ENCODE data around the gene ORAI2. TPM values are rescaled to one million over a fixed set of nuclear protein-coding genes. Genes with fewer than 3 reads are reported as not detected.
"Not testable (repeated sequence)": the region's sequence is repeated elsewhere in the genome, so short reads cannot be mapped to it uniquely, and the experiment has no call there.

The ORAI2 gene
- total and polyA plus RNA-seq, 2 of the 4 experiments (the other 2 are of a cell fraction) = 52.0 to 58.3 TPM

DNA sequence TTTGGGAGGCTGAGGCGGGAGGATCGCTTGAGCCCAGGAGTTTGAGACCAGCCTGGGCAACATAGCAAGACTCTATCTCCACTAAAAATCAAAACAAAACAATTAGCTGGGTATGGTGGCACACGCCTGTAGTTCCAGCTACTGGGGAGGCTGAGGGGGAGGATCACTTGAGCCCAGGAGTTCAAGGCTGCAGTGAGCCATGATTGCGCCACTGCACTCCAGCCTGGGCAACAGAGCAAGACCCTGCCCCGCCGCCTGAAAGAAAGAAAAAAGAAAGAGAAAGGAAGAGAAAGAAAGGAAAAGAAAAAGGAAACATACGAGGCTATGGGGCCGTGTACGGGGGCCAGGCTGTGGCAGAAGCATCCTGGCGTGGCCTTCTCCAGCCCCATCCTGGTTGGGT lies 21.6 kb downstream of the ORAI2 start:
- H2BK120ac ChIP-seq (ENCODE audit: low read depth, low read length); H3K23ac ChIP-seq (ENCODE audit: low read depth, low read length); H3K27me3 ChIP-seq (ENCODE audit: control insufficient read depth, insufficient read depth, low read length); H2AFZ ChIP-seq (replicated peaks; ENCODE audit: low read length, poor library complexity); CTCF ChIA-PET; H2BK20ac ChIP-seq (ENCODE audit: low read depth, low read length); H3K9me3 ChIP-seq (ENCODE audit: control insufficient read depth, insufficient read depth, low read length); H3K18ac ChIP-seq (ENCODE audit: low read depth, low read length); H2AK9ac ChIP-seq (replicated peaks; ENCODE audit: low read depth, low read length, poor library complexity); H4K91ac ChIP-seq (ENCODE audit: insufficient read depth, low read depth, low read length); H3K14ac ChIP-seq (replicated peaks; ENCODE audit: low read depth, low read length); ATAC-seq (ENCODE audit: low read depth); H3K4me1 ChIP-seq (ENCODE audit: control insufficient read depth, insufficient read depth, low read length); H3K27ac ChIP-seq (ENCODE audit: insufficient read depth, low read length); H3K4me2 ChIP-seq (ENCODE audit: low read depth, low read length); in situ Hi-C loops (cut with MboI; ENCODE audit: low sequenced_read_pairs); H3K9ac ChIP-seq (ENCODE audit: low read depth, low read length); H3K56ac ChIP-seq (ENCODE audit: extremely low read depth, insufficient read depth, low read length); H2BK5ac ChIP-seq (ENCODE audit: low read depth, low read length, poor library complexity, severe bottlenecking); BruUV-seq (replicated peaks); POLR2A ChIA-PET (ENCODE audit: unreplicated experiment); H4K8ac ChIP-seq (ENCODE audit: low read depth in 2 of 2, low read length in 2 of 2); dilution Hi-C loops (cut with HindIII; ENCODE audit: low sequenced_read_pairs, unreplicated experiment); intact Hi-C loops (cut with micrococcal nuclease); H2BK15ac ChIP-seq (ENCODE audit: low read depth, low read length); H2AK5ac ChIP-seq (ENCODE audit: low read depth, low read length); H3K4ac ChIP-seq (ENCODE audit: low read depth, low read length); DNase-seq; H3K9me1 ChIP-seq (ENCODE audit: insufficient read depth, low read length); H4K5ac ChIP-seq (ENCODE audit: low read depth, low read length); H3K4me3 ChIP-seq (ENCODE audit: insufficient read depth, low read depth, low read length): not testable (repeated sequence)
- peaks cover 27% of the 10 kb centered on the region for H3K36me3 ChIP-seq (ENCODE audit: control insufficient read depth, insufficient read depth, low read length)
- 100% methylated on average over 2 of the region's 10 CpGs; no CpG with 5 or more reads in 1 of the 2 experiments for WGBS, 2 experiments (ENCODE audit: extremely low coverage in 2 of 2, insufficient read length in 1 of 2)
- peaks cover 0 to 18% of the 10 kb centered on the region in 2 experiments; a peak in 2 of 4 replicates for H3K79me1 ChIP-seq (ENCODE audit: low read depth in 1 of 2, low read length in 2 of 2)
- peaks cover 12% of the 10 kb centered on the region for H4K20me1 ChIP-seq (ENCODE audit: insufficient read depth, low read length)

Data from IMR-90 (cell line).